H1 (cell line): Measurements from ENCODE around the gene RFX3. TPM values are rescaled to one million over a fixed set of nuclear protein-coding genes. Genes with fewer than 3 reads are reported as not detected.

Experiments used
- CTCF ChIA-PET: fragments of 300-600 bp; sonication (Branson Sonifier 250); formaldehyde crosslinking; loops from one replicate; lab custom pipeline; 2021; ENCODE audit not compliant: partially characterized antibody; lab: Charles Lee
- POLR2A ChIA-PET: fragments of 300-600 bp; sonication (Branson Sonifier 250); formaldehyde crosslinking; loops from one replicate; lab custom pipeline; 2021; ENCODE audit warnings: inconsistent platforms; ENCODE audit not compliant: partially characterized antibody; lab: Charles Lee
- DNase-seq, 2 experiments: peaks; one replicate each; pipeline versions ENCODE4 v3.0.0 to v3.0.0-alpha.2; 2010 to 2022; ENCODE audit warnings: low spot score in 2 of 2, low read depth in 1 of 2, mixed read lengths in 1 of 2
- FAIRE-seq: peaks from 2 replicates; lab custom pipeline; 2011; peaks lifted over from hg19 to GRCh38; lab: Jason Lieb, UNC
- H2AFZ ChIP-seq: 2 replicates; pipeline ENCODE4 v1.8.1; 2012; ENCODE audit warnings: low read length, inconsistent platforms
- H2AK5ac ChIP-seq: 2 replicates; pipeline ENCODE4 v1.6.1; 2013; ENCODE audit warnings: low read depth, low read length
- H2BK120ac ChIP-seq: replicated peaks from 2 replicates; pipeline ENCODE3; 2013; ENCODE audit warnings: low read depth, low read length, inconsistent platforms
- H2BK12ac ChIP-seq: 2 replicates; pipeline ENCODE4 v1.6.1; 2013; ENCODE audit warnings: low read depth, low read length
- H2BK15ac ChIP-seq: 2 replicates; pipeline ENCODE4 v1.6.1; 2013; ENCODE audit warnings: low read length
- H2BK20ac ChIP-seq: 2 replicates; pipeline ENCODE4 v1.6.1; 2013; ENCODE audit warnings: low read length
- H2BK5ac ChIP-seq: 2 replicates; pipeline ENCODE4 v1.6.1; 2013; ENCODE audit warnings: low read depth, low read length
- H3K14ac ChIP-seq: 2 replicates; pipeline ENCODE4 v1.6.1; 2013; ENCODE audit warnings: inconsistent platforms; ENCODE audit not compliant: insufficient read length
- H3K18ac ChIP-seq: 2 replicates; pipeline ENCODE4 v1.6.1; 2013; ENCODE audit warnings: low read length; ENCODE audit errors: extremely low read depth
- H3K23ac ChIP-seq: 2 replicates; pipeline ENCODE4 v1.6.1; 2013; ENCODE audit warnings: inconsistent platforms; ENCODE audit not compliant: insufficient read length
- H3K23me2 ChIP-seq: 2 replicates; pipeline ENCODE4 v1.6.1; 2013; ENCODE audit warnings: low read depth, low read length
- H3K27ac ChIP-seq: 2 replicates; pipeline ENCODE4 v1.6.1; 2011; ENCODE audit warnings: low read depth, low read length, inconsistent platforms
- H3K27me3 ChIP-seq, 4 experiments: replicated peaks in 1 of 4; 1 replicate in 1 of 4; 2 replicates in 3 of 4; pipeline versions ENCODE4 v1.6.1 to v1.8.1; 2011 to 2013; ENCODE audit warnings: low read length in 3 of 4, mild to moderate bottlenecking in 3 of 4, inconsistent platforms in 2 of 4, mixed read lengths in 2 of 4, moderate library complexity in 1 of 4; ENCODE audit not compliant: control insufficient read depth in 3 of 4, insufficient read depth in 3 of 4; ENCODE audit errors: extremely low read depth in 1 of 4
- H3K36me3 ChIP-seq, 4 experiments: 2 replicates each; pipeline versions ENCODE4 v1.6.1 to v1.8.1; 2011 to 2013; ENCODE audit warnings: mild to moderate bottlenecking in 4 of 4, low read length in 3 of 4, moderate library complexity in 2 of 4, control low read depth in 1 of 4, inconsistent platforms in 1 of 4; ENCODE audit not compliant: insufficient read depth in 4 of 4, control insufficient read depth in 2 of 4
- H3K4ac ChIP-seq: replicated peaks from 2 replicates; pipeline ENCODE3; 2013; ENCODE audit warnings: low read length, low read depth, mixed read lengths, inconsistent platforms; ENCODE audit not compliant: insufficient read length
- H3K4me1 ChIP-seq, 4 experiments: replicated peaks in 1 of 4; 1 replicate in 1 of 4; 2 replicates in 3 of 4; pipeline versions ENCODE4 v1.6.1 to v1.8.1; 2011 to 2013; ENCODE audit warnings: low read length in 3 of 4, inconsistent platforms in 2 of 4, mixed read lengths in 1 of 4; ENCODE audit not compliant: insufficient read depth in 4 of 4, control insufficient read depth in 3 of 4
- H3K4me2 ChIP-seq, 2 experiments: 2 replicates each; pipeline versions ENCODE4 v1.6.1 to v1.8.1; 2011 to 2013; ENCODE audit warnings: low read depth in 2 of 2, low read length in 2 of 2, control low read depth in 1 of 2, inconsistent platforms in 1 of 2, mild to moderate bottlenecking in 1 of 2; ENCODE audit not compliant: insufficient read depth in 1 of 2
- H3K4me3 ChIP-seq, 4 experiments: fragments of 200-600, 300-600 bp in 1 of 4; sonication (generic), shearing (Covaris generic), sonication (Bioruptor Twin) in 1 of 4; 2 replicates each; pipeline versions ENCODE4 v1.5.1 to v1.8.1; 2011 to 2016; ENCODE audit warnings: low read length in 4 of 4, low read depth in 3 of 4, control low read depth in 2 of 4, inconsistent platforms in 2 of 4, mild to moderate bottlenecking in 2 of 4, mixed read lengths in 1 of 4, moderate library complexity in 1 of 4; ENCODE audit not compliant: insufficient read depth in 2 of 4; ENCODE audit errors: extremely low read depth in 1 of 4
- H3K56ac ChIP-seq: replicated peaks from 2 replicates; pipeline ENCODE3; 2013; ENCODE audit warnings: low read depth, mild to moderate bottlenecking, mixed read lengths, low read length, inconsistent platforms; ENCODE audit not compliant: insufficient read length
- H3K79me1 ChIP-seq: 2 replicates; pipeline ENCODE4 v1.6.1; 2013; ENCODE audit warnings: low read depth, low read length, control low read depth
- H3K79me2 ChIP-seq, 2 experiments: 2 replicates each; pipeline versions ENCODE4 v1.6.1 to v1.8.1; 2012 to 2013; ENCODE audit warnings: low read length in 2 of 2, mild to moderate bottlenecking in 2 of 2, inconsistent platforms in 1 of 2; ENCODE audit not compliant: insufficient read depth in 2 of 2, control insufficient read depth in 1 of 2
- H3K9ac ChIP-seq, 4 experiments: replicated peaks in 1 of 4; 1 replicate in 1 of 4; 2 replicates in 3 of 4; pipeline versions ENCODE4 v1.6.1 to v1.8.1; 2011 to 2013; ENCODE audit warnings: low read depth in 3 of 4, low read length in 3 of 4, control low read depth in 2 of 4, mild to moderate bottlenecking in 2 of 4, moderate library complexity in 2 of 4, inconsistent platforms in 1 of 4; ENCODE audit errors: extremely low read depth in 1 of 4
- H3K9me3 ChIP-seq, 2 experiments: 2 replicates each; pipeline versions ENCODE4 v1.6.1 to v1.8.1; 2012 to 2013; ENCODE audit warnings: mild to moderate bottlenecking in 2 of 2, moderate library complexity in 2 of 2, control low read depth in 1 of 2, inconsistent platforms in 1 of 2, low read depth in 1 of 2, low read length in 1 of 2, mixed read lengths in 1 of 2; ENCODE audit not compliant: insufficient read depth in 2 of 2
- H4K20me1 ChIP-seq, 2 experiments: replicated peaks in 1 of 2; 2 replicates each; pipeline versions ENCODE3 to v1.8.1; 2011 to 2013; ENCODE audit warnings: inconsistent platforms in 2 of 2, low read length in 2 of 2, mild to moderate bottlenecking in 1 of 2; ENCODE audit not compliant: insufficient read depth in 2 of 2, control insufficient read depth in 1 of 2
- H4K5ac ChIP-seq: 2 replicates; pipeline ENCODE4 v1.6.1; 2013; ENCODE audit warnings: low read length, low read depth, mixed read lengths, inconsistent platforms; ENCODE audit not compliant: insufficient read length
- H4K8ac ChIP-seq: 2 replicates; pipeline ENCODE4 v1.8.0; 2013; ENCODE audit warnings: mild to moderate bottlenecking, moderate library complexity, low read length, inconsistent platforms; ENCODE audit not compliant: insufficient read depth; ENCODE audit errors: extremely low read depth
- H4K91ac ChIP-seq: replicated peaks from 2 replicates; pipeline ENCODE3; 2013; ENCODE audit warnings: low read length, mixed read lengths, inconsistent platforms; ENCODE audit not compliant: insufficient read length
- BCL11A ChIP-seq, 2 experiments: IDR thresholded peaks; one replicate each; pipeline ENCODE4 v1.6.1; 2011; ENCODE audit warnings: low read depth in 2 of 2, low read length in 2 of 2, mild to moderate bottlenecking in 2 of 2
- CBX5 ChIP-seq: fragments of 300-800, 300-1000 bp; sonication (generic); IDR thresholded peaks from 2 replicates; pipeline ENCODE4 v1.7.1; 2016; ENCODE audit warnings: antibody characterized with exemption, low read length, low read depth
- CEBPB ChIP-seq: IDR thresholded peaks from 2 replicates; pipeline ENCODE4 v1.6.1; 2012; ENCODE audit warnings: low read depth, low read length
- CHD1 ChIP-seq: IDR thresholded peaks from 2 replicates; pipeline ENCODE4 v1.6.1; 2012; ENCODE audit warnings: low read depth, low read length, improper control_type of control experiment
- FOSL1 ChIP-seq: IDR thresholded peaks from 2 replicates; pipeline ENCODE4 v1.6.1; 2011; ENCODE audit warnings: mild to moderate bottlenecking, low read depth, low read length, moderate library complexity; ENCODE audit not compliant: insufficient read depth
- KDM5A ChIP-seq: fragments of 200-600 bp; IDR thresholded peaks from 2 replicates; pipeline ENCODE4 v1.7.1; 2012; ENCODE audit warnings: mild to moderate bottlenecking, low read length, inconsistent platforms, mixed read lengths
- MAFK ChIP-seq: IDR thresholded peaks from 2 replicates; pipeline ENCODE4 v1.6.1; 2012; ENCODE audit warnings: low read depth, mild to moderate bottlenecking, improper control_type of control experiment, low read length
- NRF1 ChIP-seq: IDR thresholded peaks from 2 replicates; pipeline ENCODE4 v1.6.1; 2011; ENCODE audit warnings: mild to moderate bottlenecking, low read depth, low read length, improper control_type of control experiment
- RBBP5 ChIP-seq: IDR thresholded peaks from 2 replicates; pipeline ENCODE4 v1.7.1; 2012; ENCODE audit warnings: low read depth, mild to moderate bottlenecking, inconsistent platforms, low read length, moderate library complexity, borderline replicate concordance
- RNF2 ChIP-seq: fragments of 200-900, 300-1000 bp; sonication (generic); IDR thresholded peaks from 2 replicates; pipeline ENCODE4 v1.7.1; 2016; ENCODE audit warnings: borderline replicate concordance, low read depth, mild to moderate bottlenecking, antibody characterized with exemption, low read length; ENCODE audit not compliant: poor library complexity, severe bottlenecking; ENCODE audit errors: missing control alignments
- SP1 ChIP-seq: IDR thresholded peaks from 2 replicates; pipeline ENCODE4 v1.6.1; 2011; ENCODE audit warnings: low read depth, low read length
- SP4 ChIP-seq: IDR thresholded peaks from 2 replicates; pipeline ENCODE4 v1.6.1; 2012; ENCODE audit warnings: low read length, inconsistent platforms
- SUZ12 ChIP-seq: fragments of 200-600 bp; sonication (generic); IDR thresholded peaks from 2 replicates; pipeline ENCODE4 v1.6.1; 2012; ENCODE audit warnings: mild to moderate bottlenecking, inconsistent platforms, low read length, moderate library complexity, mixed read lengths
- WGBS, 2 experiments: shearing (Covaris generic) in 1 of 2; methylation state at CpG; one replicate each; pipeline versions ENCODE4 v1.1.6 to v1.1.7; 2013 to 2015; ENCODE audit warnings: low lambda C conversion rate in 2 of 2, mixed read lengths in 2 of 2, inconsistent platforms in 1 of 2, low coverage in 1 of 2, missing lambda C conversion rate in 1 of 2; ENCODE audit not compliant: insufficient replicate concordance in 2 of 2, insufficient coverage in 1 of 2, insufficient read length in 1 of 2; ENCODE audit errors: extremely low coverage in 1 of 2, missing lambda C conversion rate in 1 of 2; 5-methylcytosine and 5-hydroxymethylcytosine counted together
- polyA plus RNA-seq, 7 experiments: library from polyadenylated mRNA; depleted of rRNA in 3 of 7; stranded (reverse) in 5 of 7; unstranded in 2 of 7; fragments of >200 nt in 5 of 7; fragments of 200-250 nt in 2 of 7; gene quantifications; 1 replicate in 5 of 7; 2 replicates in 1 of 7; 4 replicates in 1 of 7; pipeline versions ENCODE4 v1.2.1 to v1.2.3, GENCODE V29; 2011 to 2013; ENCODE audit warnings: missing spikeins in 2 of 7, mixed read lengths in 2 of 7
- total RNA-seq: library from RNA; stranded (reverse); fragmentation: NEBNext Ultra II Directional; extraction: Animal tissue kit (Norgen Biotek cat#: 25700); gene quantifications from 2 replicates; pipeline ENCODE4 v1.2.1, GENCODE V29; 2021
- TF ChIP-seq, protein P1 (sequence below): IDR thresholded peaks from 2 replicates; pipeline ENCODE4 v1.6.1; 2012; ENCODE audit warnings: inconsistent platforms

RFX3 gene
- total and polyA plus RNA-seq, 2 of the 8 experiments (the other 6 are each of a cell fraction or from before 2014, with no cell fraction given), result 4.9 to 22.6 TPM

DNA sequence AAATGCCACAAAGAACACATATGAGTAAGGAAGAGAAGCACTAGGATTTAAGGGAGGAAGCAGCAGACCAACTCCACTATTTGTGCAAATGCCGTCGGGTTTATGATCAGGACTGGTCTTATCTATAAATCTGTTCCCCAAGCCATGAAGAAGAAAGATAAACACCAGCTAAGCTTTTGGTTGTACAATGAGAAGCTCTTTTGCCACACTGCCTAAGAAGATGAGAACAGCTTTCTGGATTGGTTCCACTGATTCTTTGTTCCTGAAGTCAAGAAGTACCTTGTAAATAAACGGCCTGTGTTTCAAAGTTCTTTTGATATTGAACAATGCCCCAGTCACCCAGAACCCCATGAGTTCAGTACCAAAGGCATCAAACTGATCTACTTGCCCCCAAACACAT, 93.9 kb downstream of the RFX3 start:
- H2AK5ac ChIP-seq, result no peak overlapping the region
- no peak overlapping the region for H4K5ac ChIP-seq
- H3K79me2 ChIP-seq, result peaks cover 0 to 2% of the 10 kb centered on the region in 2 experiments; a peak in 1 of 4 replicates
- H3K23ac ChIP-seq, result no peak overlapping the region
- peaks cover 0 to 5% (median 0%) of the 10 kb centered on the region in 4 experiments; a peak in 1 of 8 replicates for H3K36me3 ChIP-seq
- WGBS, 2 experiments, result 93% methylated on average over 3 of the region's 3 CpGs; no CpG with 5 or more reads in 1 of the 2 experiments
- no peaks in the 10 kb centered on the region for H3K79me1 ChIP-seq
- H2BK12ac ChIP-seq, result no peak overlapping the region
- no peak overlapping the region for H2BK15ac ChIP-seq
- no peak overlapping the region for H3K56ac ChIP-seq
- POLR2A ChIA-PET, result no interaction called here
- H4K20me1 ChIP-seq, result peaks cover 0 to 3% of the 10 kb centered on the region in 2 experiments
- peaks cover under 1% of the 10 kb centered on the region in 2 experiments; a peak in 3 of 4 replicates for H3K9me3 ChIP-seq
- no peak overlapping the region for H2BK120ac ChIP-seq
- no peak overlapping the region for H3K4ac ChIP-seq
- no peak overlapping the region for H3K14ac ChIP-seq
- no peak for DNase-seq
- no peak overlapping the region for H2BK20ac ChIP-seq
- H3K4me2 ChIP-seq, result no peak overlapping the region
- no peak overlapping the region for H4K8ac ChIP-seq
- H4K91ac ChIP-seq, result no peak overlapping the region
- no peak overlapping the region for H3K4me3 ChIP-seq
- no peak overlapping the region for H3K18ac ChIP-seq
- H3K27me3 ChIP-seq, result no peaks in the 10 kb centered on the region
- no peak overlapping the region for H3K9ac ChIP-seq
- H2BK5ac ChIP-seq, result no peak overlapping the region
- H3K4me1 ChIP-seq, result no peaks in the 10 kb centered on the region
- TF ChIP-seq FOSL1 (no peak), RNF2 (no peak), SUZ12 (no peak), BCL11A (IDR thresholded peaks at IDR 0.05; ENCODE audit: low read depth in 2 of 2, low read length in 2 of 2) (no peak), CEBPB (no peak), SP4 (no peak), KDM5A (no peak), MAFK (no peak), SP1 (no peak), NRF1 (no peak), CHD1 (no peak), CBX5 (no peak), RBBP5 (no peak)
- TF ChIP-seq, protein P1, sequence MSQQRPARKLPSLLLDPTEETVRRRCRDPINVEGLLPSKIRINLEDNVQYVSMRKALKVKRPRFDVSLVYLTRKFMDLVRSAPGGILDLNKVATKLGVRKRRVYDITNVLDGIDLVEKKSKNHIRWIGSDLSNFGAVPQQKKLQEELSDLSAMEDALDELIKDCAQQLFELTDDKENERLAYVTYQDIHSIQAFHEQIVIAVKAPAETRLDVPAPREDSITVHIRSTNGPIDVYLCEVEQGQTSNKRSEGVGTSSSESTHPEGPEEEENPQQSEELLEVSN, result no peak
- no peak overlapping the region for H3K27ac ChIP-seq
- FAIRE-seq, result no peak
- no peaks in the 10 kb centered on the region for H3K23me2 ChIP-seq
- no peak overlapping the region for H2AFZ ChIP-seq
- CTCF ChIA-PET, result interaction anchor here (0.7 to 1.9 kb wide), 2 partner anchors 10 to 190 kb away, joined by 3 to 12 read pairs; no protein-coding TSS in a partner anchor
